ENCODE measurements around the gene NFILZ.
"Not testable (repeated sequence)": the region's sequence is repeated elsewhere in the genome, so short reads cannot be mapped to it uniquely, and the experiment has no call there.

DNA sequence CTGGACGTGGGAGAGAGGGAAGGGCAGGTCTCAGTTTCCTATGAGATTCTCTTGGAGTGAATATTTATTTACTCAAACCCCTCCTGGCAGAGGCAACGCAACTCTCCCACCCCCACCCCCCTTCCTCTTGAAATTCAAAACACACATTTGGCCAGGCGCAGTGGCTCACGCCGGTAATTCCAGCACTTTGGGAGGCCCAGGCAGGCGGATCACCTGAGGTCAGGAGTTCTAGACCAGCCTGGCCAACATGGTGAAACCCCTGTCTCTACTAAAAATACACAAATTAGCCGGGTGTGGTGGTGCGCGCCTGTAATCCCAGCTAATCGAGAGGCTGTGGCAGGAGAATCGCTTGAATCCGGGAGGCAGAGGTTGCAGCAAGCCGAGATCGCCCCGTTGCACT lies 13.1 kb upstream of the NFILZ start:
- not testable (repeated sequence) for TF ChIP-seq BHLHE40 (IDR thresholded peaks at IDR 0.05; ENCODE audit: borderline replicate concordance); FOXA1 (IDR thresholded peaks at IDR 0.05); SUZ12 (IDR thresholded peaks at IDR 0.05); ZNF384 (IDR thresholded peaks at IDR 0.05); FOXK2 (IDR thresholded peaks at IDR 0.05)
